Measurements from ENCODE around the gene MEG3. TPM values are rescaled to one million over a fixed set of nuclear protein-coding genes. Genes with fewer than 3 reads are reported as not detected.

Gene MEG3
- total RNA-seq, 1 experiment from 2014 or later: not detected

Small RNA genes lying within 50 kb of the gene (small RNA-seq; reads per million reads assigned to genes)
- not detected for gene AL117190.3
- gene MIR127: not detected
- gene MIR136: not detected
- not detected for gene MIR2392
- not detected for gene MIR337
- gene MIR431: not detected
- gene MIR432: not detected
- gene MIR433: not detected
- gene MIR493: not detected
- gene RF01928: not detected
- gene RF02145: not detected
- gene SNORD112: not detected

Other genes starting within 250 kb of the MEG3 start
- gene BEGAIN, start 238.7 kb upstream of the MEG3 start, total RNA-seq (2014; rRNA removed; shearing (Covaris generic)): 0.53 and 1.5 TPM in 2 replicates
- not detected in 2 replicates for gene DLK1, start 99.2 kb upstream of the MEG3 start, total RNA-seq (2014; rRNA removed; shearing (Covaris generic))
- not detected in 2 replicates for gene RTL1, start 77.6 kb downstream of the MEG3 start, total RNA-seq (2014; rRNA removed; shearing (Covaris generic))